Renal cortex interstitium (tissue), 11 donors: Measurements from ENCODE around the gene RPS28. TPM values are rescaled to one million over a fixed set of nuclear protein-coding genes. Genes with fewer than 3 reads are reported as not detected.

ENCODE experiments used
- DNase-seq, 11 donors: peaks; one replicate each; pipeline ENCODE4 v3.0.0-alpha.2; 2013; ENCODE audit warnings: low read depth in 9 of 11, low spot score in 4 of 11; ENCODE audit errors: extremely low read depth in 1 of 11
- polyA plus RNA-seq, 3 donors: library from polyadenylated mRNA; unstranded; fragments of 120-200 nt; gene quantifications; one replicate each; pipeline ENCODE4 v1.2.1, GENCODE V29; 2013; ENCODE audit not compliant: insufficient read length in 3 of 3

Gene RPS28
- polyA plus RNA-seq, 3 donors: 328 to 611 (median 520) TPM

GRCh38 chr19:8360196-8360595 is 38.9 kb downstream of the RPS28 start:
- DNase-seq: no peak

- peak in 5 of 11 donors; percentile 60 to 81 (median 70) for DNase-seq
Measured at GRCh38 chr19:8361921-8362793, 40.9 kb downstream of the RPS28 start.

- DNase-seq: no peak
Measured at GRCh38 chr19:8363803-8364771, 42.8 kb downstream of the RPS28 start, which contains the start of gene ANGPTL4. ANGPTL4 (plus strand) TSS chr19:8364155; CDS start chr19:8364322, 167 bp downstream.

- no peak for DNase-seq
Measured at GRCh38 chr19:8366121-8366581, 44.9 kb downstream of the RPS28 start.

- DNase-seq: no peak
Measured at GRCh38 chr19:8366961-8367326, 45.6 kb downstream of the RPS28 start.

GRCh38 chr19:8367327-8368001 is 46.2 kb downstream of the RPS28 start:
- DNase-seq: peak; percentile 76 to 93 (median 85)

- no peak for DNase-seq
Measured at GRCh38 chr19:8370176-8371010, 49.1 kb downstream of the RPS28 start.

GRCh38 chr19:8371011-8371804 is 49.9 kb downstream of the RPS28 start:
- no peak for DNase-seq

Other genes with a start within 250 kb of the RPS28 start
- 10 to 100 TPM; 34.7 to 60.5 (median 44.1) TPM for gene FBN3, start 171.9 kb upstream of the RPS28 start, polyA plus RNA-seq
- gene CERS4, start 112.1 kb upstream of the RPS28 start, polyA plus RNA-seq: 10 to 100 TPM; 31.8 to 55.9 (median 43.8) TPM
- 10 to 100 TPM; 23.8 to 44.1 (median 39.7) TPM for gene CD320, start 13.1 kb upstream of the RPS28 start, polyA plus RNA-seq
- 10 to 100 TPM; 38.0 to 55.0 (median 52.7) TPM for gene NDUFA7, start 121 bp upstream of the RPS28 start, polyA plus RNA-seq
- gene KANK3, start 21.8 kb downstream of the RPS28 start, polyA plus RNA-seq: 10 to 100 TPM in 2 of 3 donors, 1 to 10 TPM in 1; 5.9 to 15.5 (median 14.2) TPM
- 1 to 10 TPM; 2.6 to 3.9 (median 3.1) TPM for gene ANGPTL4, start 42.7 kb downstream of the RPS28 start, polyA plus RNA-seq
- 100 to 1,000 TPM; 122 to 168 (median 165) TPM for gene RAB11B, start 68.9 kb downstream of the RPS28 start, polyA plus RNA-seq
- gene MARCHF2, start 91.8 kb downstream of the RPS28 start, polyA plus RNA-seq: 10 to 100 TPM; 12.7 to 16.5 (median 16.0) TPM
- 100 to 1,000 TPM; 352 to 459 (median 415) TPM for gene HNRNPM, start 123.5 kb downstream of the RPS28 start, polyA plus RNA-seq
- 1 to 10 TPM; 1.5 to 3.2 (median 1.7) TPM for gene PRAM1, start 181.1 kb downstream of the RPS28 start, polyA plus RNA-seq
- gene ZNF414, start 192.7 kb downstream of the RPS28 start, polyA plus RNA-seq: 10 to 100 TPM; 20.4 to 30.7 (median 25.0) TPM